Measurements from ENCODE around the gene RABAC1. TPM values are rescaled to one million over a fixed set of nuclear protein-coding genes. Genes with fewer than 3 reads are reported as not detected.
A peak's percentile ranks its signal among the peaks of the same experiment; 100 is the strongest.

The RABAC1 gene
- polyA plus RNA-seq, 1 donor from 2014 or later: 290 TPM

DNA sequence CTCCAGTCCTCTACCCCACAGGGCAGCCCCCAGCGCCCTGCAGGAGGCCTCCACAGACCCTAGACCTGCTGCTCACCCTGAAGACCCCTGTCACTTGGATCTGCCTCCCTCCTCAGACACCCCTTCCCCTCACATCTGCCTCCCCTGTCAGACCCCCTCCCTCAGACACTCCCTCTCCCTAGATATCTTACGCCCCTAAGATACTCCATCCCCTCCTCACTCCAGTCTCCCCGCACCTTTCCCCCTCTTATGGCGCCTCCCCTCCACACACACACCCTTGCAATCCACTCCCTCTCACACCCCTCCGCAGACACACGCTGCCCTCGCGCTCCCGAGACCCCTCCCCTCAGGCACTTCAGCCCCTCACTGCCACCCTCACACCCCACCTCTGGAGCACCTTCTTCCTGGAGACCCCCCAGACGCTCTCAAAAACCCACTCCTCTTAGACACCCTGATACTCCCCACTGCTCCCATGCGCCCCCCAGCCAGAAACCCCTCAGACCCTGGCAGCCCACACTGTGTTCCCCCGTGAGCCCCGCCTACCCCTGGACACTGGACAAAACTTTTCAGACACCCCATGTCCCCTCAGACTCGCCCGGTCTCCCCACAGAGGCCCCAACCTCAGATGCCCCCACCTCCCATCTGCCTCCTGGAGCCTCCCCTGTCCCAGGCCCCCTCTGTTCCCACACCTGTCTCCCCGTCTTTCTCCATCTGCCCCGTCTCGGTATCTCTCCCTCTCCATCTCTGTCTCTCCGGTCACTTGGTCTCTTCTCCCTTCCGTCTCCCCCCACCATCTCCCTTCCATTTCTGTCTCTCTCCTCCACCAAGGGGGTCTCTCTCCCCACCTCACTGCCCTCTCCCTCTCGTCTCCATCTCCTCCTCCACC is 45.3 kb downstream of the RABAC1 start:
- Histone ChIP-seq H2AFZ (ENCODE audit: low read depth, low read length) (no peak overlapping the region), H3K36me3 (ENCODE audit: insufficient read depth, low read length) (no peaks in the 10 kb centered on the region), H3K9me2 (ENCODE audit: insufficient read depth, low read length) (no peaks in the 10 kb centered on the region), H3K79me2 (replicated peaks; ENCODE audit: insufficient read depth, low read length) (no peaks in the 10 kb centered on the region), H3F3A (ENCODE audit: insufficient read depth, low read length, poor library complexity, severe bottlenecking) (no peaks in the 10 kb centered on the region), H3K27me3 (ENCODE audit: insufficient read depth, low read depth, low read length) (peaks cover 80% of the 10 kb centered on the region), H3K4me3 (ENCODE audit: low read length) (peak overlapping the region; percentile 50), H3K4me2 (ENCODE audit: low read length) (no peak overlapping the region), H3K9me3 (ENCODE audit: low read length) (no peaks in the 10 kb centered on the region), H4K20me1 (ENCODE audit: insufficient read depth) (no peaks in the 10 kb centered on the region), H3K27ac (ENCODE audit: low read length) (no peak overlapping the region), H3K9ac (ENCODE audit: low read length) (peak overlapping the region; percentile 20)
- no peak for TF ChIP-seq POLR2AphosphoS5 (IDR thresholded peaks at IDR 0.05)
- TF ChIP-seq EZH2 (IDR thresholded peaks at IDR 0.05; ENCODE audit: borderline replicate concordance, insufficient read depth, low read length, poor library complexity, severe bottlenecking): no peak
- no peak for TF ChIP-seq TAF1 (IDR thresholded peaks at IDR 0.05; ENCODE audit: low read depth)
- no peak for TF ChIP-seq EP300 (conservative IDR thresholded peaks at IDR 0.05; ENCODE audit: poor library complexity, severe bottlenecking)
- no peak for TF ChIP-seq MXI1 (conservative IDR thresholded peaks at IDR 0.05; ENCODE audit: poor library complexity, severe bottlenecking)
- TF ChIP-seq, protein P1, sequence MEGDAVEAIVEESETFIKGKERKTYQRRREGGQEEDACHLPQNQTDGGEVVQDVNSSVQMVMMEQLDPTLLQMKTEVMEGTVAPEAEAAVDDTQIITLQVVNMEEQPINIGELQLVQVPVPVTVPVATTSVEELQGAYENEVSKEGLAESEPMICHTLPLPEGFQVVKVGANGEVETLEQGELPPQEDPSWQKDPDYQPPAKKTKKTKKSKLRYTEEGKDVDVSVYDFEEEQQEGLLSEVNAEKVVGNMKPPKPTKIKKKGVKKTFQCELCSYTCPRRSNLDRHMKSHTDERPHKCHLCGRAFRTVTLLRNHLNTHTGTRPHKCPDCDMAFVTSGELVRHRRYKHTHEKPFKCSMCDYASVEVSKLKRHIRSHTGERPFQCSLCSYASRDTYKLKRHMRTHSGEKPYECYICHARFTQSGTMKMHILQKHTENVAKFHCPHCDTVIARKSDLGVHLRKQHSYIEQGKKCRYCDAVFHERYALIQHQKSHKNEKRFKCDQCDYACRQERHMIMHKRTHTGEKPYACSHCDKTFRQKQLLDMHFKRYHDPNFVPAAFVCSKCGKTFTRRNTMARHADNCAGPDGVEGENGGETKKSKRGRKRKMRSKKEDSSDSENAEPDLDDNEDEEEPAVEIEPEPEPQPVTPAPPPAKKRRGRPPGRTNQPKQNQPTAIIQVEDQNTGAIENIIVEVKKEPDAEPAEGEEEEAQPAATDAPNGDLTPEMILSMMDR (IDR thresholded peaks at IDR 0.05; ENCODE audit: poor library complexity, severe bottlenecking): no peak
- TF ChIP-seq SMC3 (conservative IDR thresholded peaks at IDR 0.05; ENCODE audit: poor library complexity): no peak
- TF ChIP-seq, protein P2, sequence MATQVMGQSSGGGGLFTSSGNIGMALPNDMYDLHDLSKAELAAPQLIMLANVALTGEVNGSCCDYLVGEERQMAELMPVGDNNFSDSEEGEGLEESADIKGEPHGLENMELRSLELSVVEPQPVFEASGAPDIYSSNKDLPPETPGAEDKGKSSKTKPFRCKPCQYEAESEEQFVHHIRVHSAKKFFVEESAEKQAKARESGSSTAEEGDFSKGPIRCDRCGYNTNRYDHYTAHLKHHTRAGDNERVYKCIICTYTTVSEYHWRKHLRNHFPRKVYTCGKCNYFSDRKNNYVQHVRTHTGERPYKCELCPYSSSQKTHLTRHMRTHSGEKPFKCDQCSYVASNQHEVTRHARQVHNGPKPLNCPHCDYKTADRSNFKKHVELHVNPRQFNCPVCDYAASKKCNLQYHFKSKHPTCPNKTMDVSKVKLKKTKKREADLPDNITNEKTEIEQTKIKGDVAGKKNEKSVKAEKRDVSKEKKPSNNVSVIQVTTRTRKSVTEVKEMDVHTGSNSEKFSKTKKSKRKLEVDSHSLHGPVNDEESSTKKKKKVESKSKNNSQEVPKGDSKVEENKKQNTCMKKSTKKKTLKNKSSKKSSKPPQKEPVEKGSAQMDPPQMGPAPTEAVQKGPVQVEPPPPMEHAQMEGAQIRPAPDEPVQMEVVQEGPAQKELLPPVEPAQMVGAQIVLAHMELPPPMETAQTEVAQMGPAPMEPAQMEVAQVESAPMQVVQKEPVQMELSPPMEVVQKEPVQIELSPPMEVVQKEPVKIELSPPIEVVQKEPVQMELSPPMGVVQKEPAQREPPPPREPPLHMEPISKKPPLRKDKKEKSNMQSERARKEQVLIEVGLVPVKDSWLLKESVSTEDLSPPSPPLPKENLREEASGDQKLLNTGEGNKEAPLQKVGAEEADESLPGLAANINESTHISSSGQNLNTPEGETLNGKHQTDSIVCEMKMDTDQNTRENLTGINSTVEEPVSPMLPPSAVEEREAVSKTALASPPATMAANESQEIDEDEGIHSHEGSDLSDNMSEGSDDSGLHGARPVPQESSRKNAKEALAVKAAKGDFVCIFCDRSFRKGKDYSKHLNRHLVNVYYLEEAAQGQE (IDR thresholded peaks at IDR 0.05; ENCODE audit: borderline replicate concordance): no peak
- TF ChIP-seq RAD21 (conservative IDR thresholded peaks at IDR 0.05): no peak

DNA sequence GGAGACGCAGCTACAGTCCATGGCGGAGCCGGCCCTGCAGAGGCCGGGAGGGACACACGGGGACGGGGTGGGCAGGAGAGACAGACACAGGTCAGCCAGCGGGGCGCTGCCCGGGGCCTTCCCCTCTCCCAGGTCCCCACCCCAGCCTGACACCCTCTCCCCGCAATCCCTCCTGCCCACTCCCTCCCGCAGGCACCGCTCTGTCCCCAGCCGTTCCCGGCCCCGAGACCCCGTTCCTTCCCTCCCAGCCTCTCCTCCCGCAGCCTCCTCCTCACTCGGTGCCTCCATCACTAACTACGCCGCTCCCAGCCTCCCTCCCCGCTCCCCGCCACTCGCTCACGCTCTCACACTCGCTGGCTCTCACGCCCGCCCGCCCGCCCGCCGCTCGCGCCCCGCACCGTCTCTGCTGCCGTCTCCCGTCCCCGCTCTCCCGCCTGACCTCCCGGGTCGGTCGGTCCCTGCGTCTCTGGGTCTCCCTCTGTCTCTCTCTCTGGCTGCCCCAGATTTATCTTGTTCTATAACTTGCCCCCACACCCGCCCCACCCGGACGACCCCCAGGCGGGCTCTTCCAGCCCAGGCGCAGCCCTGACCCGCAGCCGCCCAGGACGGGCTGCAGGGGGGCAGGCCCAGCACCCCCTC is 46.1 kb downstream of the RABAC1 start:
- Histone ChIP-seq H3K27ac (ENCODE audit: low read length) (no peak overlapping the region), H3F3A (ENCODE audit: insufficient read depth, low read length, poor library complexity, severe bottlenecking) (no peaks in the 10 kb centered on the region), H3K4me2 (ENCODE audit: low read length) (no peak overlapping the region), H3K36me3 (ENCODE audit: insufficient read depth, low read length) (no peaks in the 10 kb centered on the region), H3K9ac (ENCODE audit: low read length) (peak overlapping the region; percentile 20), H3K27me3 (ENCODE audit: insufficient read depth, low read depth, low read length) (peaks cover 73% of the 10 kb centered on the region), H3K4me3 (ENCODE audit: low read length) (peak overlapping the region; percentile 50), H3K9me3 (ENCODE audit: low read length) (no peaks in the 10 kb centered on the region), H2AFZ (ENCODE audit: low read depth, low read length) (no peak overlapping the region), H3K9me2 (ENCODE audit: insufficient read depth, low read length) (no peaks in the 10 kb centered on the region), H4K20me1 (ENCODE audit: insufficient read depth) (no peaks in the 10 kb centered on the region), H3K79me2 (replicated peaks; ENCODE audit: insufficient read depth, low read length) (no peaks in the 10 kb centered on the region)
- TF ChIP-seq EP300 (conservative IDR thresholded peaks at IDR 0.05; ENCODE audit: poor library complexity, severe bottlenecking) (no peak), POLR2AphosphoS5 (IDR thresholded peaks at IDR 0.05) (no peak), RAD21 (conservative IDR thresholded peaks at IDR 0.05) (no peak), MXI1 (conservative IDR thresholded peaks at IDR 0.05; ENCODE audit: poor library complexity, severe bottlenecking) (no peak), SMC3 (conservative IDR thresholded peaks at IDR 0.05; ENCODE audit: poor library complexity) (no peak), TAF1 (IDR thresholded peaks at IDR 0.05; ENCODE audit: low read depth) (no peak), EZH2 (IDR thresholded peaks at IDR 0.05; ENCODE audit: borderline replicate concordance, insufficient read depth, low read length, poor library complexity, severe bottlenecking) (no peak)
- TF ChIP-seq, protein P1 (IDR thresholded peaks at IDR 0.05; ENCODE audit: poor library complexity, severe bottlenecking): no peak
- TF ChIP-seq, protein P2 (IDR thresholded peaks at IDR 0.05; ENCODE audit: borderline replicate concordance): no peak
